ENCODE data around the gene HILPDA. TPM values are rescaled to one million over a fixed set of nuclear protein-coding genes. Genes with fewer than 3 reads are reported as not detected.
"Not testable (repeated sequence)": the region's sequence is repeated elsewhere in the genome, so short reads cannot be mapped to it uniquely, and the experiment has no call there.

Gene HILPDA
- total RNA-seq, 2 donors from 2014 or later, result 72.9 to 1,213 TPM

DNA sequence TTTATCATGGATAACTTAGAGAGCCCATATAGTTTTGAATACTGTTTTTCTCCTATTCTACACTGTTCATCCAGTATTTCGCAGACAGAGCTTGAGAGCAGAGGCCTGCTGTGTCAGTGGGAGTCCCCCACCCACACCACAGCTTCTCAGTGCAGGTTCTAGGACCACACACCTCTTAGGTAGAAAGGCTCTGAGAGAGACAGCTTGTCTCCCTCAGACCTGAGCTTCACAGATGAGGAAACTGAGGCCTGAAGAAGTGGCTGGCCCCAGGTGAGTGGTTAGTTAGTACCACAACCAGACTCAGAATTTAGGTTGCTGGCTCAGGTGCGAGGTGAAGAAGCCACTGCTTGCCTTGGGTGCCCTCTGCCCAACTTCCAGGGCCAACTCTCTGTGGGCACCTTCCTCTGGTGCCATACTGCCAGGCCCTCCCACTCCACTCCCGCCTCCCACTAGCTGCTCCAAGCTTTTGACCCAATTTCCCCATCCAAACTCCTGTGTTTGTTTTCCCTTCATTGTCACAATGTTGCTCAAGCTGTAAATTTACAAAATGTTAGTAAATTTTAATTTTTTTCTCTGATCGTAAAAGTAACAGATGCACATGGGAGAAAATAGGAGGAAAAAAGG lies 7.6 kb upstream of the HILPDA start:
- Mint-ChIP-seq H3K27me3 (no peaks in the 10 kb centered on the region), H3K27ac (peak overlapping the region; percentile 33), H3K4me1 (peaks cover 24% of the 10 kb centered on the region), H3K36me3 (ENCODE audit: low read depth) (peaks cover 37% of the 10 kb centered on the region), H3K9me3 (no peaks in the 10 kb centered on the region), H3K4me3 (peak overlapping the region; percentile 87)
- ATAC-seq (replicated peaks), result peak; percentile 63

DNA sequence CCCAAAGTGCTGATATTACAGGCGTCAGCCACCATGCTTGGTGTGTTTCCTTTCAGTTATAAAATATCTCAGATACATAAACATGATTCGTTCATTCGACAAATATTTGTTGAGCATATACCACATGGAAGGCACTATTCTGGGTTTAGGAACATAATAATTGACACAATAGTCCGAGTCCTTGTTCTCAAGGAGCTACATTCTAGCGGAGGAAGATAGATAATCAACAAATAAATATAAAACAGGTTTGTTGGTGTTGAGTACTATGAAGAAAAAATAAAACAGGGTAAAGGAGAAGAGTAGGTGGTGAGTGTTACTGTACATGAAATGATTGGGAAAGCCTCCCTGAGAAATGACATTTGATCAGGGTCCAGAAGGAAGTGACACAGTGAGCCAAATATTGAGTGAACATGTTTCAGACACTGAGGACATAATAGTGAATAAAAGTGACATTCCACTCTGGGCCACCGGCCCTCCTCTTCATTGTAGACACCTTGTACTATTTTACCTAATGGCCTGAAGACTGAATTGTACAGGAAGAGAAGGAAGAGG lies 6.9 kb upstream of the HILPDA start:
- peaks cover 28% of the 10 kb centered on the region for H3K4me1 Mint-ChIP-seq
- H3K27me3 Mint-ChIP-seq, result no peaks in the 10 kb centered on the region
- H3K4me3 Mint-ChIP-seq, result peak overlapping the region; percentile 87
- no peaks in the 10 kb centered on the region for H3K9me3 Mint-ChIP-seq
- peak overlapping the region; percentile 85 for H3K27ac Mint-ChIP-seq
- peaks cover 37% of the 10 kb centered on the region for H3K36me3 Mint-ChIP-seq (ENCODE audit: low read depth)
- no peak for ATAC-seq (replicated peaks)

GRCh38 chr7:128450409-128450808 lies 5.3 kb upstream of the HILPDA start:
- peaks cover 42% of the 10 kb centered on the region for H3K36me3 Mint-ChIP-seq (ENCODE audit: low read depth)
- H3K27me3 Mint-ChIP-seq, result no peaks in the 10 kb centered on the region
- H3K4me3 Mint-ChIP-seq, result peak overlapping the region; percentile 94
- H3K4me1 Mint-ChIP-seq, result peaks cover 37% of the 10 kb centered on the region
- H3K27ac Mint-ChIP-seq, result peak overlapping the region; percentile 80
- no peaks in the 10 kb centered on the region for H3K9me3 Mint-ChIP-seq
- ATAC-seq (replicated peaks), result peak; percentile 79

DNA sequence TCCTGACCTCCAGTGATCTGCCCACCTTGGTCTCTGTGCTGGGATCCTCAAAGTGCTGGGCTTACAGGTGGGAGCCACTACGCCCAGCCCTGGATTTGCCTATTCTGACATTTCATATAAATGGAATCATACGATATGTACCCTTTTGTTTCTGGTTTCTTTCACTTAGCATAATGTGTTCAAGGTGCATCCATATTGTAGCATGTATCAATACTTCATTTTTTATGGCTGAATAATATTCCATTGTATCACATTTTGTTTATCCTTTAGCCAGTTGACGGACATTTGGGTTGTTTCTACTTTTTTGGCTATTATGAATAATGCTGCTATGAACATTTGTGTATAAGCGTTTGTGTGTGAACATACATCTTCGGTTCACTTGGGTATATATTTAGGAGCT lies 4.8 kb upstream of the HILPDA start:
- H3K36me3 Mint-ChIP-seq (ENCODE audit: low read depth), result peaks cover 47% of the 10 kb centered on the region
- no peaks in the 10 kb centered on the region for H3K27me3 Mint-ChIP-seq
- H3K9me3 Mint-ChIP-seq, result no peaks in the 10 kb centered on the region
- peak overlapping the region; percentile 94 for H3K4me3 Mint-ChIP-seq
- H3K27ac Mint-ChIP-seq, result peak overlapping the region; percentile 80
- H3K4me1 Mint-ChIP-seq, result peaks cover 38% of the 10 kb centered on the region
- ATAC-seq (replicated peaks), result no peak

DNA sequence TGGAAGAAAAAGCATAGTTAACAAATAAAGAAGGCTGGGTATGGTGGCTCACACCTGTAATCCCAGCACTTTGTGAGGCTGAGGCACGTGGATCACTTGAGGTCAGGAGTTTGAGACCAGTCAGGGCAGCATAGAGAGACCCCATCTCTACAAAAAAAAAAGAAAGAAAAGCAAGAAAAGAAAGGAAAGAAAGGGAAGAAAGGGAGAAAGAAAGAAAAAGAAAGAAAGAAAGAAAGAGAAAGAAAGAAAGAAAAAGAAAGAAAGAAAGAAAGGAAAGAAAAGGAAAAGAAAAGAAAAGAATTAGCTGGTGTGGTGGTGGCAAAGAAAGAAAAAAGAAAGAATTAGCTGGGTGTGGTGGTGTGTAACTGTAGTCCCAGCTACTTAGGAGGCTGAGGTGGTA lies 3.1 kb upstream of the HILPDA start:
- no peaks in the 10 kb centered on the region for H3K9me3 Mint-ChIP-seq
- ATAC-seq (replicated peaks), result no peak
- H3K27ac Mint-ChIP-seq, result peak overlapping the region; percentile 80
- H3K36me3 Mint-ChIP-seq (ENCODE audit: low read depth), result peaks cover 63% of the 10 kb centered on the region
- no peaks in the 10 kb centered on the region for H3K27me3 Mint-ChIP-seq
- peaks cover 38% of the 10 kb centered on the region for H3K4me1 Mint-ChIP-seq
- H3K4me3 Mint-ChIP-seq, result peak overlapping the region; percentile 94

GRCh38 chr7:128453836-128454804 lies 1.6 kb upstream of the HILPDA start:
- H3K36me3 Mint-ChIP-seq (ENCODE audit: low read depth), result peaks cover 74% of the 10 kb centered on the region
- H3K9me3 Mint-ChIP-seq, result no peaks in the 10 kb centered on the region
- H3K27ac Mint-ChIP-seq, result peak overlapping the region; percentile 86
- H3K4me3 Mint-ChIP-seq, result peak overlapping the region; percentile 94
- no peak for ATAC-seq (replicated peaks)
- peaks cover 46% of the 10 kb centered on the region for H3K4me1 Mint-ChIP-seq
- H3K27me3 Mint-ChIP-seq, result no peaks in the 10 kb centered on the region

- Mint-ChIP-seq H3K4me3 (peak overlapping the region; percentile 94), H3K4me1 (peaks cover 52% of the 10 kb centered on the region), H3K27ac (peak overlapping the region; percentile 86), H3K9me3 (no peaks in the 10 kb centered on the region), H3K27me3 (no peaks in the 10 kb centered on the region), H3K36me3 (ENCODE audit: low read depth) (peaks cover 81% of the 10 kb centered on the region)
- no peak for ATAC-seq (replicated peaks)
Measured at GRCh38 chr7:128454808-128455542, 703 bp upstream of the HILPDA start.

DNA sequence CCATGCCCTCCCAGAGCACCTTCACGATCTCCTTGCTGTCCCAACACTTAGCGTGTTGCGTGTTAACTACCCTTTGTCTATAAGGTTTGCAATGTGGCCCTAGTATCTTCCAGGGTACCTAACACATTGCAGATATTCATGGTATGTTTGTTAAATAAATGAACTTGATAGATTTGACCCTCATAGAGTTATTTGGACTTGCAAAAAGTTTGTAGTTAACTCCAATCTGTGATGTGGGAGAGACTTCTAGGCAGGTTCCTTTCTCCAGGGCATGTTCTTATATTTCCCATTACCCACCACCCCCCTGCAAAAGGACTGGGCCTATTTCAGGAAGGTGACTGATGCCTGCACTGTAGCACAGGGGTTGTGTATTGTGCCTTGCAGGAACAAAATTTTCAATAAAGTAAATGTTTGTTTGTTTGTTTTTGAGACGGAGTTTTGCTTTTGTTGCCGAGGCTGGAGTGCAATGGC lies 612 bp downstream of the HILPDA start:
- H3K4me1 Mint-ChIP-seq, result peaks cover 47% of the 10 kb centered on the region
- H3K9me3 Mint-ChIP-seq, result no peaks in the 10 kb centered on the region
- peak overlapping the region; percentile 86 for H3K27ac Mint-ChIP-seq
- H3K36me3 Mint-ChIP-seq (ENCODE audit: low read depth), result peaks cover 74% of the 10 kb centered on the region
- no peak for ATAC-seq (replicated peaks)
- peak overlapping the region; percentile 94 for H3K4me3 Mint-ChIP-seq
- no peaks in the 10 kb centered on the region for H3K27me3 Mint-ChIP-seq

GRCh38 chr7:128457385-128457784 lies 1.7 kb downstream of the HILPDA start:
- Mint-ChIP-seq H3K27ac (peak overlapping the region; percentile 86), H3K4me1 (peaks cover 42% of the 10 kb centered on the region), H3K4me3 (peak overlapping the region; percentile 94), H3K36me3 (ENCODE audit: low read depth) (peaks cover 64% of the 10 kb centered on the region)
- not testable (repeated sequence) for H3K9me3 Mint-ChIP-seq; ATAC-seq (replicated peaks); H3K27me3 Mint-ChIP-seq

- Mint-ChIP-seq H3K36me3 (ENCODE audit: low read depth) (peaks cover 66% of the 10 kb centered on the region), H3K27ac (peak overlapping the region; percentile 86), H3K27me3 (no peaks in the 10 kb centered on the region), H3K9me3 (no peaks in the 10 kb centered on the region), H3K4me1 (peaks cover 32% of the 10 kb centered on the region), H3K4me3 (peak overlapping the region; percentile 94)
- peak; percentile 60 for ATAC-seq (replicated peaks)
Measured at GRCh38 chr7:128458956-128459355, 3.3 kb downstream of the HILPDA start.

DNA sequence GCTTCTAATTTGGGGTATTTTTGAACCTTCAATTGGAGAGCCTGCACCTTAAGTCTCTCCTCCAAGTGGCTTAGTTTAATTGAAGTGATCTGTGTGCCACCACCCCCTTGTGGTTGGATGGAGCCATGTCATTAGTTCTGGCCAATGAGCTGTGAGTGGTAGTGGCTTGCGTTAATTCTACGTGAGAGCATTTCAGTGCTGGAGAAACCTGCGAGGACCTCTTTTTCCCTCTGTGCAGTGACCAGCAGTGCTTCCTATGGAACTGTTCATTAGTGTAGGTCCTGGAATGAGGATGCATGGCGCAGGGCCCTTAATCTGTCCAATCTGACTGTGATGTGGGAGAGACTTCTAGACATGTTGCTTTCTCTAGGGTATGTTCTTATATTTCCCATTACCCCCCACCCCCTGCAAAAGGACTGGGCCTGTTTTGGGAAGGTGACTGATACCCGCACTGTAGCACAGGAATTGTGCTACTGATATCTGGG lies 3.8 kb downstream of the HILPDA start:
- Mint-ChIP-seq H3K4me1 (peaks cover 28% of the 10 kb centered on the region), H3K4me3 (peak overlapping the region; percentile 94), H3K9me3 (no peaks in the 10 kb centered on the region), H3K27me3 (no peaks in the 10 kb centered on the region), H3K36me3 (ENCODE audit: low read depth) (peaks cover 67% of the 10 kb centered on the region), H3K27ac (peak overlapping the region; percentile 86)
- peak; percentile 30 for ATAC-seq (replicated peaks)

- Mint-ChIP-seq H3K27me3 (no peaks in the 10 kb centered on the region), H3K9me3 (no peaks in the 10 kb centered on the region), H3K4me1 (peaks cover 23% of the 10 kb centered on the region), H3K4me3 (no peak overlapping the region), H3K36me3 (ENCODE audit: low read depth) (peaks cover 53% of the 10 kb centered on the region), H3K27ac (no peak overlapping the region)
- ATAC-seq (replicated peaks), result no peak
Measured at GRCh38 chr7:128462460-128462859, 6.8 kb downstream of the HILPDA start.

DNA sequence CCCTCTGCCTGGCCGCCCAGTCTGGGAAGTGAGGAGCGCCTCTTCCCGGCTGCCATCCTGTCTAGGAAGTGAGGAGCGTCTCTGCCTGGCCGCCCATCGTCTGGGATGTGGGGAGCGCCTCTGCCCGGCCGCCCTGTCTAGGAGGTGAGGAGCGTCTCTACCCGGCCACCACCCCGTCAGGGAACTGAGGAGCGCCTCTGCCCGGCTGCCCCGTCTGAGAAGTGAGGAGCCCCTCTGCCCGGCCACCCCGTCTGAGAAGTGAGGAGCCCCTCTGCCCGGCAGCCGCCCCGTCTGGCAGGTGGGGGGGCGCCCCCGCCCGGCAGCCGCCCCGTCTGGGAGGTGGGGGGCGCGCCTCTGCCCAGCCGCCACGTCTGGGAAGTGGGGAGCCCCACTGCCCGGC lies 7.7 kb downstream of the HILPDA start:
- H3K27me3 Mint-ChIP-seq; H3K4me3 Mint-ChIP-seq; H3K9me3 Mint-ChIP-seq; ATAC-seq (replicated peaks); H3K27ac Mint-ChIP-seq: not testable (repeated sequence)
- Mint-ChIP-seq H3K4me1 (peaks cover 16% of the 10 kb centered on the region), H3K36me3 (ENCODE audit: low read depth) (peaks cover 52% of the 10 kb centered on the region)

DNA sequence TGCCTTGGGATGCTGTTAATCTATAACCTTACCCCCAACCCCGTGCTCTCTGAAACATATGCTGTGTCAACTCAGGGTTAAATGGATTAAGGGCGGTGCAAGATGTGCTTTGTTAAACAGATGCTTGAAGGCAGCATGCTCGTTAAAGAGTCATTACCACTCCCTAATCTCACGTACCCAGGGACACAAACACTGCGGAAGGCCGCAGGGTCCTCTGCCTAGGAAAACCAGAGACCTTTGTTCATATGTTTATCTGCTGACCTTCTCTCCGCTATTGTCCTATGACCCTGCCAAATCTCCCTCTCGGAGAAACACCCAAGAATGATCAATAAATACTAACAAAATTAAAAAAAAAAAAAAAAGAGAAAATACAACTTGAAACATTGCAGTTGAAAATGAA lies 8.3 kb downstream of the HILPDA start:
- H3K9me3 Mint-ChIP-seq; ATAC-seq (replicated peaks); H3K4me3 Mint-ChIP-seq; H3K27me3 Mint-ChIP-seq: not testable (repeated sequence)
- peaks cover 11% of the 10 kb centered on the region for H3K4me1 Mint-ChIP-seq
- H3K27ac Mint-ChIP-seq, result peak overlapping the region; percentile 7
- peaks cover 52% of the 10 kb centered on the region for H3K36me3 Mint-ChIP-seq (ENCODE audit: low read depth)

Measured in activated T-helper 17 cell treated with anti-CD3 and anti-CD28 coated beads, Interleukin-2, amount 50 U/mL, for 72 hours (primary cell).